Progenitor cell of endocrine pancreas (in vitro differentiated cells): ENCODE measurements around the gene PTPRD. TPM values are rescaled to one million over a fixed set of nuclear protein-coding genes. Genes with fewer than 3 reads are reported as not detected.

Experiments
- DNase-seq: peaks from one replicate; pipeline ENCODE4 v3.0.0; 2021; ENCODE audit warnings: low spot score; ENCODE audit not compliant: unreplicated experiment
- H3K27ac Mint-ChIP-seq: 2 replicates; pipeline ENCODE4 v1.8.0; 2021; ENCODE audit warnings: mild to moderate bottlenecking, moderate library complexity, mixed read lengths
- H3K27me3 Mint-ChIP-seq: 2 replicates; pipeline ENCODE4 v1.8.0; 2021; ENCODE audit warnings: mixed read lengths
- H3K36me3 Mint-ChIP-seq: 2 replicates; pipeline ENCODE4 v1.8.0; 2022; ENCODE audit warnings: mixed read lengths; ENCODE audit not compliant: insufficient read depth
- H3K4me1 Mint-ChIP-seq: 2 replicates; pipeline ENCODE4 v1.8.0; 2021; ENCODE audit warnings: low read depth, mixed read lengths
- H3K4me3 Mint-ChIP-seq: 2 replicates; pipeline ENCODE4 v1.8.0; 2021; ENCODE audit warnings: low read depth, mild to moderate bottlenecking, moderate library complexity, mixed read lengths
- H3K9me3 Mint-ChIP-seq: 2 replicates; pipeline ENCODE4 v1.8.0; 2021; ENCODE audit warnings: low read depth, mixed read lengths
- CTCF ChIP-seq: fragments of 200-600 bp; sonication (generic); IDR thresholded peaks from one replicate; pipeline ENCODE4 v1.5.0; 2021; ENCODE audit warnings: antibody characterized with exemption, mild to moderate bottlenecking; ENCODE audit not compliant: unreplicated experiment
- total RNA-seq: library from RNA; stranded (reverse); gene quantifications from 2 replicates; pipeline ENCODE4 v1.2.1, GENCODE V29; 2021

The PTPRD gene
- total RNA-seq, 1 donor from 2014 or later = 124 TPM

GRCh38 chr9:10130061-10130675, 482.6 kb downstream of the PTPRD start:
- Mint-ChIP-seq H3K36me3 (no peaks in the 10 kb centered on the region), H3K4me3 (no peak overlapping the region), H3K27ac (no peak overlapping the region), H3K4me1 (no peaks in the 10 kb centered on the region), H3K9me3 (no peaks in the 10 kb centered on the region), H3K27me3 (no peaks in the 10 kb centered on the region)
- no peak for DNase-seq
- no peak for TF ChIP-seq CTCF

DNA sequence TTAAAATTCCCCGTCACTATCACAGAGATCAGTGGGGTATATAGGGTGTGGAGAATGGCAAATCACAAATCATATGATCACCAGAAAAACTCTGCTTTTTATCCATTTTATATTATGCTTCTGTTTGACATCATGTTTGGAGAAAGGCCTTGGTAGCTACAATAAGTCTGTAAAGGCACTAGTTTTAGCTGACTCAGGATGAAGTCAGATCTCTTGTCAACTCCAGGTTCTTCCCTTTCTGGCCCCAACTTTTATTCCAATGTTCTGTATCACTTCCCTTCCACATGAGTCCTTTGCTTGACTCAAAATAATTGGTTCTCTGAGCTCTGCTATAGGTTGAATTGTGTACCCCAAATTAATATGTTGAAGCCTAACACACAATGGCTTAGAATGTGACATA, 484.9 kb downstream of the PTPRD start:
- H3K27me3 Mint-ChIP-seq = no peaks in the 10 kb centered on the region
- no peaks in the 10 kb centered on the region for H3K36me3 Mint-ChIP-seq
- H3K27ac Mint-ChIP-seq = no peak overlapping the region
- no peak for DNase-seq
- no peak overlapping the region for H3K4me3 Mint-ChIP-seq
- no peaks in the 10 kb centered on the region for H3K9me3 Mint-ChIP-seq
- no peak for TF ChIP-seq CTCF
- no peaks in the 10 kb centered on the region for H3K4me1 Mint-ChIP-seq

- H3K4me1 Mint-ChIP-seq = peaks cover 2% of the 10 kb centered on the region
- DNase-seq = no peak
- no peak overlapping the region for H3K27ac Mint-ChIP-seq
- no peaks in the 10 kb centered on the region for H3K9me3 Mint-ChIP-seq
- TF ChIP-seq CTCF = no peak
- no peak overlapping the region for H3K4me3 Mint-ChIP-seq
- no peaks in the 10 kb centered on the region for H3K36me3 Mint-ChIP-seq
- H3K27me3 Mint-ChIP-seq = no peaks in the 10 kb centered on the region
Measured at GRCh38 chr9:10112798-10113197, 500.0 kb downstream of the PTPRD start.

GRCh38 chr9:10112070-10112469, 500.7 kb downstream of the PTPRD start:
- Mint-ChIP-seq H3K4me3 (no peak overlapping the region), H3K36me3 (no peaks in the 10 kb centered on the region), H3K4me1 (peaks cover 3% of the 10 kb centered on the region), H3K27ac (no peak overlapping the region), H3K9me3 (no peaks in the 10 kb centered on the region), H3K27me3 (no peaks in the 10 kb centered on the region)
- TF ChIP-seq CTCF = no peak
- no peak for DNase-seq

GRCh38 chr9:10108815-10109214, 504.0 kb downstream of the PTPRD start:
- Mint-ChIP-seq H3K4me3 (no peak overlapping the region), H3K27ac (no peak overlapping the region), H3K9me3 (no peaks in the 10 kb centered on the region), H3K36me3 (no peaks in the 10 kb centered on the region), H3K4me1 (peaks cover 5% of the 10 kb centered on the region), H3K27me3 (no peaks in the 10 kb centered on the region)
- no peak for DNase-seq
- TF ChIP-seq CTCF = no peak
